OCI-LY1 (cell line): ENCODE data around the gene TMEM236.

ENCODE experiments used
- CTCF ChIP-seq: fragments of 200-600 bp; sonication (generic), shearing (Covaris generic); IDR thresholded peaks from 2 replicates; pipeline ENCODE4 v1.5.1; 2017; ENCODE audit warnings: mild to moderate bottlenecking, antibody characterized with exemption, low read length, moderate library complexity, mixed read lengths
- EZH2 ChIP-seq: fragments of 200-600 bp; sonication (generic), shearing (Covaris generic); IDR thresholded peaks from 2 replicates; pipeline ENCODE4 v1.8.0; 2017; ENCODE audit warnings: borderline replicate concordance, mixed run types, mild to moderate bottlenecking, antibody characterized with exemption, low read length, moderate library complexity, mixed read lengths

GRCh38 chr10:17805330-17805729, 53.3 kb downstream of the TMEM236 start:
- TF ChIP-seq CTCF (no peak), EZH2 (no peak)
